Occipital lobe (tissue), 2 donors: Measurements from ENCODE around the gene BICD1. TPM values are rescaled to one million over a fixed set of nuclear protein-coding genes. Genes with fewer than 3 reads are reported as not detected.

ENCODE experiments used
- DNase-seq: peaks from one replicate; lab custom pipeline; 2025; lab: John Stamatoyannopoulos, UW
- total RNA-seq: library from RNA; depleted of rRNA; stranded (reverse); fragments of >200 nt; gene quantifications from one replicate; pipeline ENCODE4 v1.2.3, GENCODE V29; 2014

The BICD1 gene
- total RNA-seq, 1 donor from 2014 or later: 52.1 TPM

DNA sequence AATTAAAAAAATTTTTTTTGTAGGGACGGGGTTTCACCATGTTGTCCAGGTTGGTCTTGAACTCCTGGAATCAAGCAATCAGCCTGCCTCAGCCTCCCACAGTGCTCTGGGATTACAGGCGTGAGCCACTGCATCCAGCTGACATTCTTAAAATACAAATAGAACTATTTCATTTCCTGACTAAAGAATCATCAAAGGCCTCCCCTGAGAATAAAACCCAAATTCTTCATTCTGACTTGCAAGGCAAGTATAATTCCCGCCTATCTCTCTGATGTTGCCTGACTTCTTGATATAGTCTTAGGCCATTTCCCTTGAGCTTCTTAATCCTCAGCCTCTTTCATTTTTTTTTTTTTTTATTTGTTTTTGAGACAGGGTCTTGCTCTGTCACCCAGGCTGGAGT lies 4.4 kb upstream of the BICD1 start:
- no peak for DNase-seq

DNA sequence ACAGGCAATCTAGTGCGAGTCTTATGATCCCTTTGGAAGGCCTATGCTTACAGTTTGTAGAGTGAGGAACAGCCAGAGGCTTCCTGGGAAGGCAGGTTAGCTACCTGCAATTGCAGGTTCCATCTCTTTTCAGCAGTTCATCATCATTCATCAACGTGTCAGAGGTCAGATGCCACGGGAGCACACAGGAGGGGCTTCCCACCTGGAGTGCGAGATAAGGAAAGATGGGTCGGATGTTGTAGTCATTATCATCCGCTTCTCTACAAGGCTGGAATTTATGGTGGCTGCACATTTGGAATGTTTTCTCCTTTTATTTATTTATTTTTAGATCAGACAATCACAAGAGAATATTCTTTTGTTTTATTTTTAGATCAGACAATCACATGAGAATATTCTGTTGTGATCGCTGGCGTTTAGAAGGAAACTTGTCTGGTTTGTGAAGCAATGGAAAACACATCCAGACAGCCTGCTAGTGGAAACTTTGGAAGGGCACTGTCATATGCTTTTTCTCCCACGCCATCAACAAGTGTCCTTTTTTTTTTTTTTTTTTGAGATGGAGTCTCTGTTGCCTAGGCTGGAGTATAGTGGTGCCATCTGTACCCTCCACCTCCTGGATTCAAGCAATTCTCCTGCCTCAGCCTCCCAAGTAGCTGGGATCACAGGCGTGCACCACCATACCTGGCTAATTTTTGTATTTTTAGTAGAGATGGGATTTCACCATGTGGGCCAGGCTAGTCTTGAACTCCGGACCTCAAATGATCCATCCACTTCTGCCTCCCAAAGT lies 1.9 kb upstream of the BICD1 start:
- DNase-seq: no peak

DNA sequence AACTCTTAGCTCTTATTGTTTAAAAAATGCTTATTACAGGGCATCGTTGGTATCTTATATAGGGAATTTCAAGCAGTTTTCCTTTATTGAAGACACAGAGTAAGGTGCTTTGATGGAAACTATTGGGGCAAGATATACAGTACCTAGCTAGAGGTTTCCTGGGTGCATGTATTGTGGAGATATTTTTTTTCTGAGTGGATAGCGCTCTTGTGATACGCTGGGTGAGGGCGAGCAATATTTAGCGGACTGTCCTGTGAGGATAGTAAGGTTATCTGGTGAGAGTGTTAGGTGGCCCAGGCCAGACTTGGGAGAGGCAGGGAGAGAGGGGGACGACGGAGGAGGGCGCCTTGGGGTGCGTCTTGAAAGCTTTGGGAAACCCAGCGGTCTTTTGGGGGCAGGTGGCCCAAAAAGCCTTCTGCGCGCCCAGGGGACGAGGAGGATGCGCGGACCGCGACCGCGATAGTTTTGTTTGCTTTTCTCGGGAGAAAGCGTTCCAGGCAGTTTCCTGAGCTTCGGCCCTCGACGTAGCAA lies 596 bp upstream of the BICD1 start:
- no peak for DNase-seq

DNA sequence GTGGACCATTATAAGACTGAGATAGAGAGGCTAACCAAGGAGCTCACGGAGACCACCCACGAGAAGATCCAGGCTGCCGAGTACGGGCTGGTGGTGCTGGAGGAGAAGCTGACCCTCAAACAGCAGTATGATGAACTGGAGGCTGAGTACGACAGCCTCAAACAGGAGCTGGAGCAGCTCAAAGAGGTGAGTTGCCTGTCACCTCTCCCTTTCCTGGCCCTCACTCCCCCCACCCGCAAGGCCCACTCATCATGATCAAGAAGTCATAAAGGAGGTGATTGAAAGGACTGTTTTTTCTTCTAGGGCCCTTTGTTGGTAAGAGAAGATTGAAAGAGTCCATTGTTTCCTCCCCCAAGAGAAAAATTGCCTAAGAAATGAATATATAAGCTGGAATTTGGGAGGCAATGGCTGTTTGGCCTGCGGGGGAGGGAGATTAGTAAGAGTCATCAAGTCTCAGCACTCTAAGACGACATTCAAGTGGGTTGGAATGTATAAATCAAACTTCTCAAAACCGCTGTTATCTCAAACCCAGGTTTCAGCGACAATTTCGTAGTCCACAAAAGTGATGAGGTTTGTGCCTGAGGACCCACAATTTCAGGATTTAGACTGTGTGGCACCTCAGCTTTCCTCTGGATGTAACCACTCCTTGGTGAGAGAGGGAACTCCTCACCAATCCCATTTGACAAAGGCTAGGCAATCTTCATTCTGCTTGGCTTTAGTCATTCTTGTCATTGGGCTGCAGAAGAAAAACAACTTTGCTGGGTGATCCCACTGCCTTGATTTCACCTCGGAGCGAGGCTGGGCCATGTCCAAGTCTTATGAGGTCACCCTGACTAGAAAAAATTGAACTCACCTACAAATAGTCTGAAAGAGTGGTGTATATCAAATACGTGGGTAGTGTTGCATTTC lies 966 bp downstream of the BICD1 start:
- peak; percentile 33 for DNase-seq

DNA sequence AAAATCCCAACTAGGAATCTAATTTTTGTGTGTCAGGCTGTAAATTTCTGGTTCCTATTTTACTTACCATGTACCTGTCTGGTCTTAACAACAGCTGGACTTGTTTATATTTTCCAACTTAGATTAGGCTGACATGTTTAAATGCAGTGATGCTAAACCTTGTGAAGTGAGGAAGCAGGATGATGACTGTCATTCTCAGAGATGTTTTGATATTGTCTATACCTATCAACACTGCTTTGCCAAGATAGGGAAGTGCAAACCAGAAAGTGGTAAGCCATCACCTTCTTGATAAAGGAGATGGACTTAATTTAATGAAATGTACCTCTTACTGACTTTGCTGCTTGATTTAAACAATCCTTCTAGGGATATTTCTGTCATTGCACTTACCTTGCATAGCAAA lies 2.1 kb downstream of the BICD1 start:
- no peak for DNase-seq

DNA sequence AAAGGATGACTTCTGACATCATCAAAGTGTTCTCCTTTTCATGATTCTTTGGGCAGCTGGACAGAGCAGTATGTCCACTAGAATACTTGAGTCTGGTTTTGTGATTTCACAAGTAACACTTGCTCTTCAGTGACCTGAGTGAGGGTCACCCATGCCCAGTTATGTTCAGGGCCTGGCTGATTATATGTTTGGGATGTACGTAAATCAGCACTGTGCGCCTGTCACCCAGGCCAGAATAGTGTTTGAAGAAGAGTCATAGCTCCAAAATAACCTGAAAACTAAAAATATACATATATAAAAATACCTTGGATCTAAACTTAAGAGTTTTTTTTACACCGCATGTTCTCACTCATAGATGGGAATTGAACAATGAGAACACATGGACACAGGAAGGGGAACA lies 3.8 kb downstream of the BICD1 start:
- no peak for DNase-seq

DNA sequence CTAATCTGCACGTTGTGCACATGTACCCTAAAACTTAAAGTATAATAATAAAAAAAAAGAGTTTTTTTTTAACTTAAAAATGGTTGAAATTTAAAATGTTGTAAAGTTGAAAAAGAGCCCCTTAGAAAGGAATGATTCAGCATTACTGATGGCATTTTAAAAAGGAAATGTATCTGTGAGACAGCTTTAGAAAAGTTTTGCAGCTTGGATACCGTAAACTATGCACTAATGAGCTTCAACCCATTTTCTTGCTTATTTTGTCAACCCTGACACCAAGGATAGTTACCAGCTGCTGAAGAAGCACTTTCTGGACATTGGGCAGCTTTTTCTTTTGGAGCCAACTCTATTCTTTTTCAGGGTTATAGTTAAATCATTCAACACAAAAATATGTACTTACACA lies 4.3 kb downstream of the BICD1 start:
- DNase-seq: no peak

DNA sequence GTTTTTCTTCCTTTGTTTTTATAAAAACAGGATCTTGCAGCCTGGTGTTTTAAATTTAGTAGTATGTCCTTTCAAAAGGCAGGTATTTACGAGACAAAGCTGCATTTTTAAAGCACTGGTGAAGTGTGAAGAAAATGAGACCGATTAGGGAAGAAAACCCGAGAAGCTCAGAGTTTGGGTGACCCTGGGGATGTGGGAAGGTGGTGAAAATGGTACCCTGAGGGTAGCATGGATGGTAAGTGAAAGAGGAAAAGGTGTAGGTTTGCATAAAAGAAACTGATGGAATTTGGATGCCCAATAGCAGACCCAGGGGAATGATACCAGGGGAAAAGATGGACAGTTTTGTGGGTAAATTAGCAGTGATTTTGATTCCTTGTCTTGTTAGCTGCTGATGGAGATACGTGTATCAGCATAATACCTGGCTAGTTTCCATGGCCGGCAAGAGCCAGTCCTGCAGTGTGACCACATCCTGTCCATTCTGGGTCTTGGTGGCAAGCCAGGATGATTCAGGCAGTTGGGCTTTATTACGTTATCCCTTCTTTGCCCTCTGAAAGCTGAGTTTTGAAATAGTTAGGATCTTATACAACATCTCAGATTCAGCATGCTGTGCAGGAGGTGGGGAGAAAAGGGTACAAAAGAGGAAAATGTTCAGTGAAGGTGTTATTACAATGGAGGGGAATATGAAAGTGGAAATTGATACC lies 8.9 kb downstream of the BICD1 start:
- DNase-seq: peak; percentile 13

DNA sequence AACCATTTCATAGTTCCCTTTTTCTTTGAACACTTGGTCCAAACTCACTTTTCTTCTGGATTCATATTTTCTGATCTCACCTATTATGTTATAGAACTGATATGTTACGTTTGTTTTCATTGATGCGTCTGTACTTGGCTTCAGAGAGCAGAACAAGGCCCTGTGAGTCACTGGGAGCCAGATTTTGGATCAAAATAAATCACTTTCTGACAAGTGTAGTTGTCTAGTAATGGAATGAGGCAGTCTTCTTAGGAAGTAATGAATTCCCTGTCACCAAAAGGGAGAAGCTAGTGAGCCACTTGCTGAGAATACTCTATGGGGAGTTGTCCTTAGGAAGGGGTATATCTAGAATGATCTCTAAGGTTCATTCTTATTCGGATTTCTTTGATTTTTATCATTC lies 10.2 kb downstream of the BICD1 start:
- DNase-seq: no peak

DNA sequence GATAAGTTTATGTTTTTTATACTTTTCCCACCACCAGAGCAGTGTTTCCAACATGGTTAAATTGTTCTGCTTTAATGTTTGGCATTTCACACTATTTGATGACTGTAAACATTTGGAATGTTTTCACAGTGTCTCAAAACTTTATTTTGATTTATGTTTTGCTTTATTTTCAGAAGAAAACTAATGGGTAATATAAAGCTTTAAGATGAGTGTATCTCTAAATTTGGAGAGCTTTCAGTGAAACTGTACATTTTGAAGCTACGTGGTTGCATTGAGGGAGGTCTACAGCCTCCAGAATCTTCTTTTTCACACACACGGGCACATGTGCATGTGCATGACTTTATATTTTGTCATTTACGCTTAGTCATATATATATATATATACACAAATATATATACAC lies 10.7 kb downstream of the BICD1 start:
- no peak for DNase-seq

DNA sequence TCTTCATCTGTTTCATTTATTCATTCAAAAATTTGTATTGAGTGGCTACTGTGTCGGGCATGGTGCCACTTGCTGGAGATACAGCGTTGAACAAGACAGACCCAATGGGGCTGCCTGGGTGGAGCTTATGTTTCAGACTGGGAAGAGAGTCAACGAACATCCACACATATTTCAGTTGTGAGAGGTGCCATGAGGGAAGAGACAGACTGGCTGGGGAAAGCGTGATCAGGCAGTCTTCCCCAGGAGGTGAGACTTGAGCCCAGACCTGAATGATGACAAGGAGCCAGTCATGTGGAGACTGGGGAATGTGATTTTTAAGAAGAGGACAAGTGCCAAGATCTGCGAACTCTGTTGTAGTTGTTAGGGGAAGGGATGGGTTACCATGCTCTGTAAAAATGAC lies 12.2 kb downstream of the BICD1 start:
- DNase-seq: no peak

DNA sequence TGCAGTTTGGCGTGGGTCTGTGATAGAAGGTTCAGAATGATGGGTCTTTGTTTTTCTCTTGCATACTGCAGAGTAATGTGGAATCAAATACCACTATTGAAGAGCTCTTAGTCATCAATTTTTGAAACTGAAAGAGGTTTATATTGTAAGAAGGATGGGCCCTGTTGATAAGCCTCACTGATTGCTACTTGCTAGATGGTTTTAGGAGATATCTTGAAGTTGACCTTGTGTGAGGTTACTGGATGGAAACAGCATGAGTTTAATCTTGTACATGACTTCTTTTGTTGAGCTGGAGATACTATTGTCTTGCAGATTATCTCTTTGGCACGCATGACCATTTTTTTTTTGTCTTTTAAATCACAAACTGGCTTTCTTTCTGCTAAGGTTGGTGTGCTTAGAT lies 13.8 kb downstream of the BICD1 start:
- DNase-seq: no peak

DNA sequence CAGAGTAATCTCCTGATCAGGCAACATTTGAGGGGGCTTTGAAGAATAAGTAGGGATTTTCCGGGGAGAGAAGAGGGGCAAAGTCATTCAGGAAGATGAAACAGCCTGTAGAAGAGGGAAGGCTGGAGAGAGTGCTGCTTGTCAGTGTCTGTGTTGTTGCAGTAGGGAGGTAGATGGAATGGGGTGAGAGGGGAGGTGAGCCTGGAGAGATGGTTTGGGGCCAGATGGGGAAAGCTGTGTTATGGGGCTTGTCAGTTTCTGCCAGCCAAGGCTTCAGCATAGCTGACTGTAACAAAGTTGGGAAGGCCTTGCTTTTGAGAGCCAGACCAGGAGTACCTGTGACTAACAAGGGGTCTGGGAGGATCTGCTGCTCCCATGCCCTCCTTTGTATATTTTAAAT lies 18.0 kb downstream of the BICD1 start:
- DNase-seq: no peak

DNA sequence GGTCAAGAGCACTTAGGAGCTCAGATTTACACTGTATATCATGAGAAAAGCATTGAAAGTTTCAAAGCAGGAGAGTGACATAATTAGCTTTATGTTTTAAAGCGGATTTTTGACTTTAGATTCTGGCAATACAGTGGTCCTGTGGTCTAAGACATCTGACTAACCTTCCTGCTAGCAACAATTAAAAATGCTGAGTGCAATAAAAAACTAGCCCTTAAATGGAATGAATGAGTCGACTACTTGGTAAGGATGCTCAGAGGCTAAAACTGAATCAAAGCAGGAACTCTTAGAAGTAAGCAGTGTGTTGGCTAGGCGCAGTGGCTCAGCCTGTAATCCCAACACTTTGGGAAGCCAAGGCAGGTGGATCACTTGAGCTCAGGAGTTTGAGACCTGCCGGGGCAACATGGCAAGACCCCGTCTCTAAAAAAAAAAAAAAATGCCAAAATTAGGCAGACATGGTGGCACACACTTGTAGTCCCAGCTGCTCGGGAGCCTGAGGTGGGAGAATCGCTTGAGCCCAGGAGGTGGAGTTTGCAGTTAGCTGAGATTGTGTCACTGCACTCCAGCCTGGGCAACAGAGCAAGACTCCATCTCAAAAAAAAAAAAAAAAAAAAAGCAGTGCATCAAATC lies 18.9 kb downstream of the BICD1 start:
- no peak for DNase-seq

DNA sequence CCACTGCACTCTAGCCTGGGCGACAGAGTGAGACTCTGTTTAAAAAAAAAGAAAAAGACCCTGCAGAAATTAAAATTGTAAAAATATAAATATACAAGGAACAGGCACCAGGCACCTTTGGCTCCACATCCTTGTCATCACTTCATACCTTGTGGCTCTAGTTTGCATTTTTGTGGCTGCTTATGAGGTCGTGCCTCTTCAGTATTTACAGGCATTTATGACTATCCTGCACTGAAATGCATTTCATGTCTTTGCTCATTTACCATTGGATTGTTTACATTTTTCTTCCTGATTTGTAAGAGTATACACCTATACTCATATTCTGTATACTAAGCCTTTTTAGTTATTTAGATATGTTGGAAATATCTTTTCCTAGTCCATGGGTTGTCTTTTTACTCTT lies 20.1 kb downstream of the BICD1 start:
- DNase-seq: no peak

DNA sequence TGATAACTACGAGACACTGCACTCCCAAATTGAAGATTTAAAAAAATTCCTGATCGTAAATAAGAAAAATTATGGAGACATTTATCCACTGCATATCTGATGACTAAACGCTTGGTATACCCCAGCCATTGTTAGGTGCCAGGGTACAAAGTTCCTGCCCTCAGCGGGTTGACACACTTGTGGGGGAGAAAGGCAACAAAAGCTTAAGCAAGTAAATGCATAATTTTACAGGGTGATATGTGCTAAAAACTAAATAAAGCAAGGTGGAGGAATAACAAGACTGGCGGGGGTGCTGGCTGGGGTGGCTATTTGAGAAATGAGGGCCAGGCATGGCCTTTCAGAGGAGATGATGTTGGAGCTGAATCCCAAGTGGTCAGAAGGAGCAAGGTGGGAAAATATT lies 25.0 kb downstream of the BICD1 start:
- no peak for DNase-seq

DNA sequence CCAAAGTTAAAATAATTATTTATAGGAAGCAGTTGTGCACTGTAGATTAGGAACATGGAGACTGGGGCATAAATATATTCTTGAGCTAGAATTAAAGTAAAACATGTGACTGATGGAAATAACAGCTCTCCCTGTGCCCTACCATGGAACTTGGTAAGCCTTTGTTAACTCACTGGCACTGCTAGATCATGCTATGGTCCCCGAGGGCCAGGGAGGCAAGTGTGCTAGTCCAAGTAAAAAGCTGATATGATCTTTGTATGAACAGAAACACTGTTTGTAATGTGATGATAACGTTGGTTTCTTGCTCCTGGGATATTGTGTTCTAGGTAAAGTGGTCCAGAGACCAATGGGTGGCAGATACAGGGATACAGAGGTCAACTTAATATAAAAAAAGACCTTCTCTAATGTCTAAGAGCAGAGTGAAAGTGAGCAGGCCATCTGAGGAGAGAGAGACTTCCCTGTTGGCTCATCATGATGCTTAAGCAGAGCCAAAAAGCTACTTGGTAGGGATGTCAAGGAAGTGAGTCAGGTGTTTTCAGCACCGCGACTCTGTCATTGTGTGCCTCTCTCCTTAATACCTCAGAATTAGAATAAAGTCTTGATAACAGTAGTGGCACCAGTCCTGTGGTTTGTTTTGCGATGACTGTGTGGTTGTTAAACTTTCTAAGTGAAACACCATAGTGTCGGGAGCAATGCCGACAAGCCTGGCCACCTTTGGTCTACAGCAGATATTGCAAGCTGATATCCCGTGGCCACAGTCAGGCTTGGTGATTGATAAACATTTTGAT lies 27.6 kb downstream of the BICD1 start:
- no peak for DNase-seq

DNA sequence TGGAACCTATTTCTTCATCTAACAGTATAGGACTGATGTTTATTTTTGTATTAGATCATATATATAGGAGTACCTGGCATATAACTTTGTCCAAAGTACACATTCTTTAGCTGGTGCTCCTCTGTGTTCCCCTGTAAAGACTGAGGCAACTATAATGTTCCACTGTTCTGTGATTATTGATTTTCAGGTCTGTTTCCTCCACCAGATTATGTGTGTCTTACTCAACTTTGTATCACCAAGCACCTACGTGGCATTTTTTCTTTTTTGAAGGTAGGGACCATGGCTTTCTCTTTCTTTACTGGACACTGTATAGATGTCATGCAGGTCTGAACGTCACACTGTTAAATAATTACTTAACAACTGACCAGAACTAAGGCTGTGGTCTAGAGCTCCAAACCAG lies 29.3 kb downstream of the BICD1 start:
- no peak for DNase-seq

DNA sequence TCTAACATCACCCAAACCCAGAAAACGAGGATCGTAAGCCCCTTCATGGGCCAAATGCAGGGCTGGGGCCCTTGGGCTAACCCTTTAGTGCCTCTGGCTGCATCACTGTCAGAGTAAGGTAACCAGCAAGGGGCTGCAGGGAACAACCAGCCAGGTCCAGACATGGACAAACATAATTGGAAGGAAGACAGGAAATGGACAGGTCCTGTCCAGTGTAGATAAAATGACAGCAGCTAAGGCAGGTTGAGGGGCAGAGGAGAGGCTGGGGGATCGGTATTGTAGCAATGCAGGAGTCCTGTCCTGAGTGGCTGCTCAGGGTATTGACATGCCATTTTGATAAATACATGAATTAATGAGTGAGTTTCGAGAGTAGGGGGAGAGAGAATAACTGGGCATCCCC lies 29.8 kb downstream of the BICD1 start:
- no peak for DNase-seq

DNA sequence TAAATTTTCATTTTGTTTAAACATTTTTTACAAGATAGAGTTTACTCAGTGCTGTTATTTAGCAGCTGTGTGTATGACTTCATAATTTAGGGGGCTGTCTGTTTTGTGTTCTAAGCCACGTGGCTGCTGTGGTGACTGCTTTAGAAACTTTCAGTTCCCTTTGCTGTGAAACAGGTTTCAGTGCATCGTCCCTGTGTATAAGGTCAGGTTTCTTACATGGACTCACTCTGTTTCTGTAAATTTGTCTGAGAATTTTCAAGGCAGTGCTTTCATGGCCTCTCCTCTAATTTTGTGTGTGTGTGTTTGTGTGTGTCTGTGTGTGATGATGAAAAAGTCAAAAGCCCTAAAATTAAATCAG lies 32.4 kb downstream of the BICD1 start:
- no peak for DNase-seq

DNA sequence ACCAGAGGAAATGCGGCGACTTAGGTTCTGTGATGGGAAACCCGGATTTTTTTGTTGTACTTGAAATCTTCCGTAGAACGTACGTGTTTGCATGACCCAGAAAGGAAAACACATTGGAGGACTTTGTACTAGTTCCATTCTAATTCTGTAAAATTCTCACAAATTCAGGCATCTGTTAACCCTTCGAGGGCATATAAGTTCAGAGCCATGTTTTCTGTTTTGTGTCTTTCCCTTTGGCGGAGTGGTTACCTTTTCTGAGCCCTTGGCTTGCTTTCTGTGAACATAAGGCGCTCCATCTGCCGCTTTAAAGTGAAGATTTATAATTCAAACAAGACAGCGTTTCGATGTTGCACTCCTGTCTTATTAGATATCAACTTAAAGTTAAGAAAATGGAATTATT lies 34.2 kb downstream of the BICD1 start:
- DNase-seq: no peak
